Measurements from ENCODE around the gene DENND1A.

DNA sequence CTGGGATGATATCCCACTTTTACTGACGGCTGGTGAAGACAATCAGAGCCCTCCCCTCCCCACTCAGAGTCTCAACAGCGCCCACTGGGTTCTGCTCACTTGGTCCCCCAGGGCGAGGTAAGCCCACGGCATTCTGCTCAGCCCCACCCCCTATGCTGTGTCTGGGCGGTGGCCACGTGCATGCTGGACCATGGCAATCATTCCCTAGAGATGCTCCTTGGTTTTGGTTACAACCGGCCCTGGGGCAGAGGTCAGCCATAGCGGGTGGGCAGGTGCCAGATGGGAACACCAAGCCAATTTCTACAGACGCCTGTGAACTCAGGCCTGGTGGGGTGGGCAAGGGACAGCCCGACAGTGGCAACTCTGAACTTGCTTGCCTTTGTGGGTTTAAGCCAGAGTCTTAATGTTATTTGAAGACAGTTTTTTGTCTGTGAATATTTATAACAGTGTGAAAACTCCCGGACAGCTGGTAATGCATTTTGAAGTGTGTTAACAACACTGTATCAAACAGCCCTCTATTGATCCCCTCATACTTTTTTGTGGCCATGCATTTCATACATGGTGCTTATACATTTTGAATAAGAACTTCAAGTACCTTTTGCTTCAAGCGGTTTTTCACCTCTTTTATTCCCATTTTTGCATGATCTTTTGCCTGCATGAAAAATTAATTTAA is 479.7 kb downstream of the DENND1A start:
- no peak for TF ChIP-seq EZH2 (IDR thresholded peaks at IDR 0.05; ENCODE audit: insufficient read depth, low read length)
- TF ChIP-seq, protein P1, sequence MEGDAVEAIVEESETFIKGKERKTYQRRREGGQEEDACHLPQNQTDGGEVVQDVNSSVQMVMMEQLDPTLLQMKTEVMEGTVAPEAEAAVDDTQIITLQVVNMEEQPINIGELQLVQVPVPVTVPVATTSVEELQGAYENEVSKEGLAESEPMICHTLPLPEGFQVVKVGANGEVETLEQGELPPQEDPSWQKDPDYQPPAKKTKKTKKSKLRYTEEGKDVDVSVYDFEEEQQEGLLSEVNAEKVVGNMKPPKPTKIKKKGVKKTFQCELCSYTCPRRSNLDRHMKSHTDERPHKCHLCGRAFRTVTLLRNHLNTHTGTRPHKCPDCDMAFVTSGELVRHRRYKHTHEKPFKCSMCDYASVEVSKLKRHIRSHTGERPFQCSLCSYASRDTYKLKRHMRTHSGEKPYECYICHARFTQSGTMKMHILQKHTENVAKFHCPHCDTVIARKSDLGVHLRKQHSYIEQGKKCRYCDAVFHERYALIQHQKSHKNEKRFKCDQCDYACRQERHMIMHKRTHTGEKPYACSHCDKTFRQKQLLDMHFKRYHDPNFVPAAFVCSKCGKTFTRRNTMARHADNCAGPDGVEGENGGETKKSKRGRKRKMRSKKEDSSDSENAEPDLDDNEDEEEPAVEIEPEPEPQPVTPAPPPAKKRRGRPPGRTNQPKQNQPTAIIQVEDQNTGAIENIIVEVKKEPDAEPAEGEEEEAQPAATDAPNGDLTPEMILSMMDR (IDR thresholded peaks at IDR 0.05; ENCODE audit: insufficient read depth, low read depth, low read length) = no peak

Measured in astrocyte (in vitro differentiated cells and primary cell).